ENCODE measurements around the gene RNF112.

Gene RNF112

DNA sequence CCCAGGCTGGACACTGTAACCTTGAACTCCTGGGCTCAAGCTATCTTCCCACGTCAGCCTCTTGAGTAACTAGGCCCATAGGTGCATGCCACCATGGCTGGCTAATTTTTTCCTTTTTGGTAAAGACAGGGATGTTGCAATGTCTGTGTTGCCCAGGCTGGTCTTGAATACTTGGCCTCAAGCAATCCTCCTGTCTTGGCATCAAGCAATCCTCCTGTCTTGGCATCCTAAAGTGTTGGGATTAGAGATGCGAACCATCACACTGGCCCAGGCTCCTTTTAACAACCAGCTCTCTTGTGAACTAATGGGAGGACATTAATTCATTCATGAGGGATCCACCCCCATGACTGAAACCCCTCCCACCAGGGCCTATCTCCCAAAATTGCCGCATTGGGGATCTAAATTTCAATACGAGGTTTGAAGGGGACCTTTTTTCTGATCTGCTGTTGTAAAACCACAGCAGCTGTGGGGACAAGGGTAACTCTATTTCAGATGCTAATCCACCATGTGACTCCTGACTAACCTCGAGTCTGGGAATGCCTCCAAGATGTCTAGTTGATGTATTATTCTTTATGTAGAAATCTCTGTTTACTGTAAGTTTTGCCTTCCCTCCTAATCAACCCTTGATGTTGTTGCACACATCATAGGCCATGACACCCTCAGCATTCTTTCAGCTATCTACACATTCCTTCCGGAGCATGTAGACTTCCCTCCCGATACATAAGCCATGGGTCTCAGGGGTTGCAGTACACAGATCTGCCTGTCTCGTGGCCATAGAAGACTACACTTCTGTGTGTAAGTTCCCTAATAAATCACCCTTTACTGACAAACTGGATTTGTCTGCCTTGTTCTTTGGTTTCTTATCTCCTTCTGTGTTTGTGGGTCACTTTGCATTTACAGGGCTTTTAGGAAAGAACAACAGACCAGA, 37.6 kb downstream of the RNF112 start (continued):
- TF ChIP-seq FEZF1 (tag by site-specific recombination; IDR thresholded peaks at IDR 0.05): 0 out of 2 replicates have a peak, but pooled peaks have one; percentile 43
- no peak for TF ChIP-seq ZFP37 (tag by site-specific recombination; IDR thresholded peaks at IDR 0.05)
- TF ChIP-seq GFI1B (tag by site-specific recombination; IDR thresholded peaks at IDR 0.05): no peak
- TF ChIP-seq ZNF585B (tag by site-specific recombination; IDR thresholded peaks at IDR 0.05): no peak
- TF ChIP-seq ZNF776 (tag by site-specific recombination; IDR thresholded peaks at IDR 0.05; ENCODE audit: borderline replicate concordance): no peak
- no peak for TF ChIP-seq ZNF521 (tag by site-specific recombination; IDR thresholded peaks at IDR 0.05)
- TF ChIP-seq, protein P1, sequence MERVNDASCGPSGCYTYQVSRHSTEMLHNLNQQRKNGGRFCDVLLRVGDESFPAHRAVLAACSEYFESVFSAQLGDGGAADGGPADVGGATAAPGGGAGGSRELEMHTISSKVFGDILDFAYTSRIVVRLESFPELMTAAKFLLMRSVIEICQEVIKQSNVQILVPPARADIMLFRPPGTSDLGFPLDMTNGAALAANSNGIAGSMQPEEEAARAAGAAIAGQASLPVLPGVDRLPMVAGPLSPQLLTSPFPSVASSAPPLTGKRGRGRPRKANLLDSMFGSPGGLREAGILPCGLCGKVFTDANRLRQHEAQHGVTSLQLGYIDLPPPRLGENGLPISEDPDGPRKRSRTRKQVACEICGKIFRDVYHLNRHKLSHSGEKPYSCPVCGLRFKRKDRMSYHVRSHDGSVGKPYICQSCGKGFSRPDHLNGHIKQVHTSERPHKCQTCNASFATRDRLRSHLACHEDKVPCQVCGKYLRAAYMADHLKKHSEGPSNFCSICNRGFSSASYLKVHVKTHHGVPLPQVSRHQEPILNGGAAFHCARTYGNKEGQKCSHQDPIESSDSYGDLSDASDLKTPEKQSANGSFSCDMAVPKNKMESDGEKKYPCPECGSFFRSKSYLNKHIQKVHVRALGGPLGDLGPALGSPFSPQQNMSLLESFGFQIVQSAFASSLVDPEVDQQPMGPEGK (tag by site-specific recombination; IDR thresholded peaks at IDR 0.05): no peak
- TF ChIP-seq, protein P2, sequence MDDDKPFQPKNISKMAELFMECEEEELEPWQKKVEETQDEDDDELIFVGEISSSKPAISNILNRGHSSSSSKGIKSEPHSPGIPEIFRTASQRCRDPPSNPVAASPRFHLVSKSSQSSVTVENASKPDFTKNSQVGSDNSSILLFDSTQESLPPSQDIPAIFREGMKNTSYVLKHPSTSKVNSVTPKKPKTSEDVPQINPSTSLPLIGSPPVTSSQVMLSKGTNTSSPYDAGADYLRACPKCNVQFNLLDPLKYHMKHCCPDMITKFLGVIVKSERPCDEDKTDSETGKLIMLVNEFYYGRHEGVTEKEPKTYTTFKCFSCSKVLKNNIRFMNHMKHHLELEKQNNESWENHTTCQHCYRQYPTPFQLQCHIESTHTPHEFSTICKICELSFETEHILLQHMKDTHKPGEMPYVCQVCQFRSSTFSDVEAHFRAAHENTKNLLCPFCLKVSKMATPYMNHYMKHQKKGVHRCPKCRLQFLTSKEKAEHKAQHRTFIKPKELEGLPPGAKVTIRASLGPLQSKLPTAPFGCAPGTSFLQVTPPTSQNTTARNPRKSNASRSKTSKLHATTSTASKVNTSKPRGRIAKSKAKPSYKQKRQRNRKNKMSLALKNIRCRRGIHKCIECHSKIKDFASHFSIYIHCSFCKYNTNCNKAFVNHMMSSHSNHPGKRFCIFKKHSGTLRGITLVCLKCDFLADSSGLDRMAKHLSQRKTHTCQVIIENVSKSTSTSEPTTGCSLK (tag by site-specific recombination; IDR thresholded peaks at IDR 0.05): no peak
- TF ChIP-seq ZNF843 (tag by site-specific recombination; IDR thresholded peaks at IDR 0.05): peak; percentile 36; the same call in 1 of the 2 replicates
- TF ChIP-seq ZNF394 (tag by site-specific recombination; IDR thresholded peaks at IDR 0.05; ENCODE audit: borderline replicate concordance): no peak
- TF ChIP-seq ZNF23 (tag by site-specific recombination; IDR thresholded peaks at IDR 0.05; ENCODE audit: borderline replicate concordance): no peak
- TF ChIP-seq, protein P3, sequence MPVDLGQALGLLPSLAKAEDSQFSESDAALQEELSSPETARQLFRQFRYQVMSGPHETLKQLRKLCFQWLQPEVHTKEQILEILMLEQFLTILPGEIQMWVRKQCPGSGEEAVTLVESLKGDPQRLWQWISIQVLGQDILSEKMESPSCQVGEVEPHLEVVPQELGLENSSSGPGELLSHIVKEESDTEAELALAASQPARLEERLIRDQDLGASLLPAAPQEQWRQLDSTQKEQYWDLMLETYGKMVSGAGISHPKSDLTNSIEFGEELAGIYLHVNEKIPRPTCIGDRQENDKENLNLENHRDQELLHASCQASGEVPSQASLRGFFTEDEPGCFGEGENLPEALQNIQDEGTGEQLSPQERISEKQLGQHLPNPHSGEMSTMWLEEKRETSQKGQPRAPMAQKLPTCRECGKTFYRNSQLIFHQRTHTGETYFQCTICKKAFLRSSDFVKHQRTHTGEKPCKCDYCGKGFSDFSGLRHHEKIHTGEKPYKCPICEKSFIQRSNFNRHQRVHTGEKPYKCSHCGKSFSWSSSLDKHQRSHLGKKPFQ (tag by site-specific recombination; IDR thresholded peaks at IDR 0.05): no peak
- TF ChIP-seq, protein P4, sequence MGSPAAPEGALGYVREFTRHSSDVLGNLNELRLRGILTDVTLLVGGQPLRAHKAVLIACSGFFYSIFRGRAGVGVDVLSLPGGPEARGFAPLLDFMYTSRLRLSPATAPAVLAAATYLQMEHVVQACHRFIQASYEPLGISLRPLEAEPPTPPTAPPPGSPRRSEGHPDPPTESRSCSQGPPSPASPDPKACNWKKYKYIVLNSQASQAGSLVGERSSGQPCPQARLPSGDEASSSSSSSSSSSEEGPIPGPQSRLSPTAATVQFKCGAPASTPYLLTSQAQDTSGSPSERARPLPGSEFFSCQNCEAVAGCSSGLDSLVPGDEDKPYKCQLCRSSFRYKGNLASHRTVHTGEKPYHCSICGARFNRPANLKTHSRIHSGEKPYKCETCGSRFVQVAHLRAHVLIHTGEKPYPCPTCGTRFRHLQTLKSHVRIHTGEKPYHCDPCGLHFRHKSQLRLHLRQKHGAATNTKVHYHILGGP (tag by site-specific recombination; IDR thresholded peaks at IDR 0.05): no peak
- no peak for TF ChIP-seq ZNF645 (tag by site-specific recombination; IDR thresholded peaks at IDR 0.05)
- TF ChIP-seq, protein P5, sequence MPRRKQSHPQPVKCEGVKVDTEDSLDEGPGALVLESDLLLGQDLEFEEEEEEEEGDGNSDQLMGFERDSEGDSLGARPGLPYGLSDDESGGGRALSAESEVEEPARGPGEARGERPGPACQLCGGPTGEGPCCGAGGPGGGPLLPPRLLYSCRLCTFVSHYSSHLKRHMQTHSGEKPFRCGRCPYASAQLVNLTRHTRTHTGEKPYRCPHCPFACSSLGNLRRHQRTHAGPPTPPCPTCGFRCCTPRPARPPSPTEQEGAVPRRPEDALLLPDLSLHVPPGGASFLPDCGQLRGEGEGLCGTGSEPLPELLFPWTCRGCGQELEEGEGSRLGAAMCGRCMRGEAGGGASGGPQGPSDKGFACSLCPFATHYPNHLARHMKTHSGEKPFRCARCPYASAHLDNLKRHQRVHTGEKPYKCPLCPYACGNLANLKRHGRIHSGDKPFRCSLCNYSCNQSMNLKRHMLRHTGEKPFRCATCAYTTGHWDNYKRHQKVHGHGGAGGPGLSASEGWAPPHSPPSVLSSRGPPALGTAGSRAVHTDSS (tag by site-specific recombination; IDR thresholded peaks at IDR 0.05): no peak
- TF ChIP-seq, protein P6, sequence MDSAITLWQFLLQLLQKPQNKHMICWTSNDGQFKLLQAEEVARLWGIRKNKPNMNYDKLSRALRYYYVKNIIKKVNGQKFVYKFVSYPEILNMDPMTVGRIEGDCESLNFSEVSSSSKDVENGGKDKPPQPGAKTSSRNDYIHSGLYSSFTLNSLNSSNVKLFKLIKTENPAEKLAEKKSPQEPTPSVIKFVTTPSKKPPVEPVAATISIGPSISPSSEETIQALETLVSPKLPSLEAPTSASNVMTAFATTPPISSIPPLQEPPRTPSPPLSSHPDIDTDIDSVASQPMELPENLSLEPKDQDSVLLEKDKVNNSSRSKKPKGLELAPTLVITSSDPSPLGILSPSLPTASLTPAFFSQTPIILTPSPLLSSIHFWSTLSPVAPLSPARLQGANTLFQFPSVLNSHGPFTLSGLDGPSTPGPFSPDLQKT (IDR thresholded peaks at IDR 0.05; ENCODE audit: borderline replicate concordance, low read depth, low read length): no peak
- TF ChIP-seq, protein P7, sequence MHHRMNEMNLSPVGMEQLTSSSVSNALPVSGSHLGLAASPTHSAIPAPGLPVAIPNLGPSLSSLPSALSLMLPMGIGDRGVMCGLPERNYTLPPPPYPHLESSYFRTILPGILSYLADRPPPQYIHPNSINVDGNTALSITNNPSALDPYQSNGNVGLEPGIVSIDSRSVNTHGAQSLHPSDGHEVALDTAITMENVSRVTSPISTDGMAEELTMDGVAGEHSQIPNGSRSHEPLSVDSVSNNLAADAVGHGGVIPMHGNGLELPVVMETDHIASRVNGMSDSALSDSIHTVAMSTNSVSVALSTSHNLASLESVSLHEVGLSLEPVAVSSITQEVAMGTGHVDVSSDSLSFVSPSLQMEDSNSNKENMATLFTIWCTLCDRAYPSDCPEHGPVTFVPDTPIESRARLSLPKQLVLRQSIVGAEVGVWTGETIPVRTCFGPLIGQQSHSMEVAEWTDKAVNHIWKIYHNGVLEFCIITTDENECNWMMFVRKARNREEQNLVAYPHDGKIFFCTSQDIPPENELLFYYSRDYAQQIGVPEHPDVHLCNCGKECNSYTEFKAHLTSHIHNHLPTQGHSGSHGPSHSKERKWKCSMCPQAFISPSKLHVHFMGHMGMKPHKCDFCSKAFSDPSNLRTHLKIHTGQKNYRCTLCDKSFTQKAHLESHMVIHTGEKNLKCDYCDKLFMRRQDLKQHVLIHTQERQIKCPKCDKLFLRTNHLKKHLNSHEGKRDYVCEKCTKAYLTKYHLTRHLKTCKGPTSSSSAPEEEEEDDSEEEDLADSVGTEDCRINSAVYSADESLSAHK (tag by site-specific recombination; IDR thresholded peaks at IDR 0.05): no peak
- TF ChIP-seq HOXC10 (CRISPR knock-in tag; IDR thresholded peaks at IDR 0.05): no peak
- TF ChIP-seq ZIC2 (tag by site-specific recombination; IDR thresholded peaks at IDR 0.05): no peak
- TF ChIP-seq ZNF423 (tag by site-specific recombination; IDR thresholded peaks at IDR 0.05): no peak
- no peak for TF ChIP-seq ZNF449 (tag by site-specific recombination; IDR thresholded peaks at IDR 0.05)

All from HEK293 (cell line).